ENCODE results near the gene PRPF38B. TPM values are rescaled to one million over a fixed set of nuclear protein-coding genes. Genes with fewer than 3 reads are reported as not detected.

Gene PRPF38B
- polyA plus RNA-seq, 4 donors, result 22.7 to 68.5 (median 26.6) TPM

GRCh38 chr1:108703939-108704338 is 11.8 kb downstream of the PRPF38B start:
- Histone ChIP-seq H3K27ac (ENCODE audit: low read depth in 1 of 3, low read length in 2 of 3) (no peak overlapping the region), H3K4me3 (ENCODE audit: low read depth in 1 of 3, low read length in 3 of 3) (no peak overlapping the region), H3K27me3 (ENCODE audit: control insufficient read depth in 3 of 3, insufficient read depth in 3 of 3, low read length in 3 of 3) (no peaks in the 10 kb centered on the region), H3K9me3 (ENCODE audit: control insufficient read depth in 2 of 2, insufficient read depth in 1 of 2, low read depth in 1 of 2, low read length in 1 of 2) (no peaks in the 10 kb centered on the region), H3K4me1 (ENCODE audit: control insufficient read depth in 3 of 3, insufficient read depth in 2 of 3, low read depth in 1 of 3, low read length in 2 of 3) (no peaks in the 10 kb centered on the region), H3K36me3 (ENCODE audit: control insufficient read depth in 3 of 3, insufficient read depth in 2 of 3, low read depth in 1 of 3, low read length in 3 of 3) (peaks cover 8 to 13% (median 9%) of the 10 kb centered on the region in 3 donors)
- WGBS, 3 donors, result 59 to 66% (median 65%) methylated on average over 6 of the region's 6 CpGs
- DNase-seq, result no peak
- no peak for FAIRE-seq

GRCh38 chr1:108704496-108704895 is 12.4 kb downstream of the PRPF38B start:
- H3K9me3 ChIP-seq (ENCODE audit: control insufficient read depth in 2 of 2, insufficient read depth in 1 of 2, low read depth in 1 of 2, low read length in 1 of 2), result no peaks in the 10 kb centered on the region
- FAIRE-seq, result no peak
- H3K36me3 ChIP-seq (ENCODE audit: control insufficient read depth in 3 of 3, insufficient read depth in 2 of 3, low read depth in 1 of 3, low read length in 3 of 3), result peaks cover 4 to 7% (median 4%) of the 10 kb centered on the region in 3 donors
- WGBS, 3 donors, result 43 to 76% (median 59%) methylated on average over 2 of the region's 2 CpGs
- no peak overlapping the region for H3K4me3 ChIP-seq (ENCODE audit: low read depth in 1 of 3, low read length in 3 of 3)
- H3K27me3 ChIP-seq (ENCODE audit: control insufficient read depth in 3 of 3, insufficient read depth in 3 of 3, low read length in 3 of 3), result no peaks in the 10 kb centered on the region
- H3K4me1 ChIP-seq (ENCODE audit: control insufficient read depth in 3 of 3, insufficient read depth in 2 of 3, low read depth in 1 of 3, low read length in 2 of 3), result no peaks in the 10 kb centered on the region
- H3K27ac ChIP-seq (ENCODE audit: low read depth in 1 of 3, low read length in 2 of 3), result no peak overlapping the region
- DNase-seq, result no peak

- DNase-seq (no peak), FAIRE-seq (no peak)
- H3K27ac ChIP-seq (ENCODE audit: low read depth in 1 of 3, low read length in 2 of 3), result no peak overlapping the region
- H3K36me3 ChIP-seq (ENCODE audit: control insufficient read depth in 3 of 3, insufficient read depth in 2 of 3, low read depth in 1 of 3, low read length in 3 of 3), result peaks cover 0 to 4% (median 0%) of the 10 kb centered on the region in 3 donors
- no peaks in the 10 kb centered on the region for H3K4me1 ChIP-seq (ENCODE audit: control insufficient read depth in 3 of 3, insufficient read depth in 2 of 3, low read depth in 1 of 3, low read length in 2 of 3)
- H3K9me3 ChIP-seq (ENCODE audit: control insufficient read depth in 2 of 2, insufficient read depth in 1 of 2, low read depth in 1 of 2, low read length in 1 of 2), result no peaks in the 10 kb centered on the region
- H3K4me3 ChIP-seq (ENCODE audit: low read depth in 1 of 3, low read length in 3 of 3), result no peak overlapping the region
- H3K27me3 ChIP-seq (ENCODE audit: control insufficient read depth in 3 of 3, insufficient read depth in 3 of 3, low read length in 3 of 3), result no peaks in the 10 kb centered on the region
- WGBS, 3 donors, result 95 to 98% (median 97%) methylated on average over 3 of the region's 3 CpGs
Observed at GRCh38 chr1:108706643-108707042, 14.5 kb downstream of the PRPF38B start.

GRCh38 chr1:108708691-108709660 is 16.9 kb downstream of the PRPF38B start:
- FAIRE-seq (no peak), DNase-seq (peak in 1 of 2 donors; percentile 41)
- Histone ChIP-seq H3K27ac (ENCODE audit: low read depth in 1 of 3, low read length in 2 of 3) (no peak overlapping the region), H3K4me1 (ENCODE audit: control insufficient read depth in 3 of 3, insufficient read depth in 2 of 3, low read depth in 1 of 3, low read length in 2 of 3) (no peaks in the 10 kb centered on the region), H3K27me3 (ENCODE audit: control insufficient read depth in 3 of 3, insufficient read depth in 3 of 3, low read length in 3 of 3) (peaks cover 0 to 3% (median 2%) of the 10 kb centered on the region in 3 donors), H3K4me3 (ENCODE audit: low read depth in 1 of 3, low read length in 3 of 3) (no peak overlapping the region), H3K36me3 (ENCODE audit: control insufficient read depth in 3 of 3, insufficient read depth in 2 of 3, low read depth in 1 of 3, low read length in 3 of 3) (no peaks in the 10 kb centered on the region), H3K9me3 (ENCODE audit: control insufficient read depth in 2 of 2, insufficient read depth in 1 of 2, low read depth in 1 of 2, low read length in 1 of 2) (no peaks in the 10 kb centered on the region)
- 72 to 77% (median 76%) methylated on average over 7 of the region's 7 CpGs for WGBS, 3 donors

GRCh38 chr1:108712606-108713150 is 20.6 kb downstream of the PRPF38B start, which contains the start of gene FNDC7:
Gene FNDC7, plus strand, starts transcription at chr1:108712908. Its CDS starts 26 bp downstream, at chr1:108712934.
- 46 to 57% (median 52%) methylated on average over 9 of the region's 9 CpGs for WGBS, 3 donors
- H3K27me3 ChIP-seq (ENCODE audit: control insufficient read depth in 3 of 3, insufficient read depth in 3 of 3, low read length in 3 of 3), result peaks cover 0 to 3% (median 2%) of the 10 kb centered on the region in 3 donors
- FAIRE-seq (no peak), DNase-seq (no peak)
- no peaks in the 10 kb centered on the region for H3K9me3 ChIP-seq (ENCODE audit: control insufficient read depth in 2 of 2, insufficient read depth in 1 of 2, low read depth in 1 of 2, low read length in 1 of 2)
- H3K27ac ChIP-seq (ENCODE audit: low read depth in 1 of 3, low read length in 2 of 3), result no peak within 1 kb of the TSS
- no peaks in the 10 kb centered on the region for H3K4me1 ChIP-seq (ENCODE audit: control insufficient read depth in 3 of 3, insufficient read depth in 2 of 3, low read depth in 1 of 3, low read length in 2 of 3)
- no peak within 1 kb of the TSS for H3K4me3 ChIP-seq (ENCODE audit: low read depth in 1 of 3, low read length in 3 of 3)
- H3K36me3 ChIP-seq (ENCODE audit: control insufficient read depth in 3 of 3, insufficient read depth in 2 of 3, low read depth in 1 of 3, low read length in 3 of 3), result no peaks in the 10 kb centered on the region

GRCh38 chr1:108715932-108716331 is 23.8 kb downstream of the PRPF38B start:
- Histone ChIP-seq H3K27me3 (ENCODE audit: control insufficient read depth in 3 of 3, insufficient read depth in 3 of 3, low read length in 3 of 3) (peaks cover 0 to 3% (median 2%) of the 10 kb centered on the region in 3 donors), H3K36me3 (ENCODE audit: control insufficient read depth in 3 of 3, insufficient read depth in 2 of 3, low read depth in 1 of 3, low read length in 3 of 3) (no peaks in the 10 kb centered on the region), H3K27ac (ENCODE audit: low read depth in 1 of 3, low read length in 2 of 3) (no peak overlapping the region), H3K9me3 (ENCODE audit: control insufficient read depth in 2 of 2, insufficient read depth in 1 of 2, low read depth in 1 of 2, low read length in 1 of 2) (no peaks in the 10 kb centered on the region), H3K4me3 (ENCODE audit: low read depth in 1 of 3, low read length in 3 of 3) (no peak overlapping the region), H3K4me1 (ENCODE audit: control insufficient read depth in 3 of 3, insufficient read depth in 2 of 3, low read depth in 1 of 3, low read length in 2 of 3) (no peaks in the 10 kb centered on the region)
- DNase-seq, result no peak
- 90 to 92% (median 91%) methylated on average over 5 of the region's 5 CpGs for WGBS, 3 donors
- FAIRE-seq, result no peak

GRCh38 chr1:108716437-108717230 is 24.5 kb downstream of the PRPF38B start:
- no peak for FAIRE-seq

GRCh38 chr1:108717774-108718316 is 25.7 kb downstream of the PRPF38B start:
- H3K27me3 ChIP-seq (ENCODE audit: control insufficient read depth in 3 of 3, insufficient read depth in 3 of 3, low read length in 3 of 3), result no peaks in the 10 kb centered on the region
- no peaks in the 10 kb centered on the region for H3K36me3 ChIP-seq (ENCODE audit: control insufficient read depth in 3 of 3, insufficient read depth in 2 of 3, low read depth in 1 of 3, low read length in 3 of 3)
- no peaks in the 10 kb centered on the region for H3K4me1 ChIP-seq (ENCODE audit: control insufficient read depth in 3 of 3, insufficient read depth in 2 of 3, low read depth in 1 of 3, low read length in 2 of 3)
- DNase-seq, result no peak
- no peak overlapping the region for H3K4me3 ChIP-seq (ENCODE audit: low read depth in 1 of 3, low read length in 3 of 3)
- no peak overlapping the region for H3K27ac ChIP-seq (ENCODE audit: low read depth in 1 of 3, low read length in 2 of 3)
- 89 to 91% (median 91%) methylated on average over 9 of the region's 9 CpGs for WGBS, 3 donors
- no peaks in the 10 kb centered on the region for H3K9me3 ChIP-seq (ENCODE audit: control insufficient read depth in 2 of 2, insufficient read depth in 1 of 2, low read depth in 1 of 2, low read length in 1 of 2)
- FAIRE-seq, result no peak

More at GRCh38 chr1:108716437-108717230, 24.5 kb downstream of the PRPF38B start:
- H3K9me3 ChIP-seq (ENCODE audit: control insufficient read depth in 2 of 2, insufficient read depth in 1 of 2, low read depth in 1 of 2, low read length in 1 of 2), result no peaks in the 10 kb centered on the region
- no peaks in the 10 kb centered on the region for H3K36me3 ChIP-seq (ENCODE audit: control insufficient read depth in 3 of 3, insufficient read depth in 2 of 3, low read depth in 1 of 3, low read length in 3 of 3)
- peaks cover 0 to 3% (median 2%) of the 10 kb centered on the region in 3 donors for H3K27me3 ChIP-seq (ENCODE audit: control insufficient read depth in 3 of 3, insufficient read depth in 3 of 3, low read length in 3 of 3)
- DNase-seq, result no peak
- H3K4me1 ChIP-seq (ENCODE audit: control insufficient read depth in 3 of 3, insufficient read depth in 2 of 3, low read depth in 1 of 3, low read length in 2 of 3), result no peaks in the 10 kb centered on the region
- H3K4me3 ChIP-seq (ENCODE audit: low read depth in 1 of 3, low read length in 3 of 3), result no peak overlapping the region
- WGBS, 3 donors, result 74 to 91% (median 81%) methylated on average over 2 of the region's 2 CpGs
- no peak overlapping the region for H3K27ac ChIP-seq (ENCODE audit: low read depth in 1 of 3, low read length in 2 of 3)
